A673 (cell line): ENCODE results near the gene LMTK2. TPM values are rescaled to one million over a fixed set of nuclear protein-coding genes. Genes with fewer than 3 reads are reported as not detected.

ENCODE experiments used
- BruUV-seq: library from RNA; stranded (reverse); fragments of 400-500 nt; replicated peaks from 2 replicates; lab custom pipeline; 2021; lab: Mats Ljungman, UMichigan
- CTCF ChIA-PET: fragments of 300-600 bp; sonication (Branson Sonifier 250); formaldehyde crosslinking; loops from one replicate; lab custom pipeline; 2022; ENCODE audit warnings: antibody characterized with exemption; lab: Charles Lee
- POLR2A ChIA-PET: fragments of 300-600 bp; sonication (Branson Sonifier 250); formaldehyde crosslinking; loops from one replicate; lab custom pipeline; 2022; ENCODE audit warnings: antibody characterized with exemption; ENCODE audit not compliant: low non-redundant PET; lab: Charles Lee
- DNase-seq: peaks from one replicate; pipeline ENCODE4 v3.0.0-alpha.2; 2015; ENCODE audit warnings: low spot score
- H3K27ac ChIP-seq: fragments of 200-600 bp; sonication (generic); 2 replicates; pipeline ENCODE4 v1.5.1; 2016; ENCODE audit warnings: mixed run types, low read depth, mild to moderate bottlenecking, mixed read lengths, antibody characterized with exemption, low read length; ENCODE audit not compliant: poor library complexity, severe bottlenecking
- H3K27me3 ChIP-seq: fragments of 200-600 bp; sonication (generic); replicated peaks from 2 replicates; pipeline ENCODE4 v1.6.1; 2017; ENCODE audit warnings: mixed run types, low read depth, mild to moderate bottlenecking, mixed read lengths, antibody characterized with exemption, low read length; ENCODE audit not compliant: insufficient read depth, poor library complexity
- H3K36me3 ChIP-seq: fragments of 200-600 bp; sonication (generic); 2 replicates; pipeline ENCODE4 v1.6.1; 2016; ENCODE audit warnings: mixed run types, mild to moderate bottlenecking, mixed read lengths, antibody characterized with exemption, low read length; ENCODE audit not compliant: insufficient read depth, poor library complexity, severe bottlenecking
- H3K4me1 ChIP-seq: fragments of 200-600 bp; sonication (generic); 2 replicates; pipeline ENCODE4 v1.6.1; 2017; ENCODE audit warnings: mixed run types, mild to moderate bottlenecking, mixed read lengths, antibody characterized with exemption, low read length; ENCODE audit not compliant: insufficient read depth, poor library complexity, severe bottlenecking
- H3K4me3 ChIP-seq: fragments of 200-600 bp; sonication (generic); 2 replicates; pipeline ENCODE4 v1.5.1; 2016; ENCODE audit warnings: low read depth, mixed run types, mild to moderate bottlenecking, mixed read lengths, low read length; ENCODE audit not compliant: poor library complexity, severe bottlenecking
- H3K9me3 ChIP-seq: fragments of 200-600 bp; sonication (generic); 2 replicates; pipeline ENCODE4 v1.6.1; 2016; ENCODE audit warnings: mixed run types, low read depth, mild to moderate bottlenecking, mixed read lengths, antibody characterized with exemption, low read length; ENCODE audit not compliant: poor library complexity, severe bottlenecking
- CTCF ChIP-seq: fragments of 300-800, 200-600 bp; sonication (generic); conservative IDR thresholded peaks from 2 replicates; pipeline ENCODE4 v1.5.1; 2017; ENCODE audit warnings: low read depth, mild to moderate bottlenecking, antibody characterized with exemption, low read length, moderate library complexity, mixed read lengths
- EZH2 ChIP-seq: fragments of 200-600 bp; sonication (generic); IDR thresholded peaks from 2 replicates; pipeline ENCODE4 v1.6.1; 2017; ENCODE audit warnings: borderline replicate concordance, low read depth, mild to moderate bottlenecking, mixed read lengths, antibody characterized with exemption, low read length; ENCODE audit not compliant: poor library complexity, severe bottlenecking
- intact Hi-C: fragments of 100-400 bp; cut with micrococcal nuclease; formaldehyde crosslinking; loops from one replicate; pipeline ENCODE4 v1.10.0; 2022; ENCODE audit not compliant: unreplicated experiment
- total RNA-seq: library from RNA; stranded (reverse); gene quantifications from 2 replicates; pipeline ENCODE4 v1.2.3, GENCODE V29; 2021

LMTK2 gene
- total RNA-seq, 1 experiment from 2014 or later, result 20.6 TPM

GRCh38 chr7:98064233-98064632 is 42.4 kb upstream of the LMTK2 start:
- Histone ChIP-seq H3K36me3 (no peaks in the 10 kb centered on the region), H3K27ac (no peak overlapping the region), H3K9me3 (no peaks in the 10 kb centered on the region), H3K27me3 (no peaks in the 10 kb centered on the region), H3K4me3 (no peak overlapping the region), H3K4me1 (no peaks in the 10 kb centered on the region)
- ChIA-PET CTCF (no interaction called here), POLR2A (no interaction called here)
- TF ChIP-seq EZH2 (no peak), CTCF (no peak)
- DNase-seq, result no peak
- no TSS peak for BruUV-seq
- intact Hi-C loops, result no loop called here

- DNase-seq, result no peak
- intact Hi-C loops, result no loop called here
- H3K4me1 ChIP-seq, result no peaks in the 10 kb centered on the region
- H3K9me3 ChIP-seq, result no peaks in the 10 kb centered on the region
- H3K27me3 ChIP-seq, result no peaks in the 10 kb centered on the region
- TF ChIP-seq EZH2, result no peak
- TF ChIP-seq CTCF, result no peak
- H3K4me3 ChIP-seq, result no peak overlapping the region
- BruUV-seq, result no TSS peak
- ChIA-PET POLR2A (no interaction called here), CTCF (no interaction called here)
- no peaks in the 10 kb centered on the region for H3K36me3 ChIP-seq
- no peak overlapping the region for H3K27ac ChIP-seq
These were observed 40.5 kb upstream of the LMTK2 start for GRCh38 chr7:98066208-98066607.

- H3K36me3 ChIP-seq, result no peaks in the 10 kb centered on the region
- H3K4me1 ChIP-seq, result no peaks in the 10 kb centered on the region
- BruUV-seq, result no TSS peak
- H3K9me3 ChIP-seq, result no peaks in the 10 kb centered on the region
- no peak for TF ChIP-seq CTCF
- TF ChIP-seq EZH2, result no peak
- no peak overlapping the region for H3K27ac ChIP-seq
- CTCF ChIA-PET, result no interaction called here
- no peak overlapping the region for H3K4me3 ChIP-seq
- no peak for DNase-seq
- POLR2A ChIA-PET, result no interaction called here
- intact Hi-C loops, result no loop called here
- no peaks in the 10 kb centered on the region for H3K27me3 ChIP-seq
These were observed 39.6 kb upstream of the LMTK2 start for GRCh38 chr7:98066934-98067507.
